ENCODE data around the gene TANGO6.

Gene TANGO6

GRCh38 chr16:68889508-68890150 lies 46.3 kb downstream of the TANGO6 start:
- Histone ChIP-seq H3F3A (ENCODE audit: insufficient read depth, low read length) (no peaks in the 10 kb centered on the region), H3K4me1 (ENCODE audit: low read length) (no peaks in the 10 kb centered on the region), H4K20me1 (ENCODE audit: insufficient read depth, low read length) (no peaks in the 10 kb centered on the region), H3K9me2 (replicated peaks; ENCODE audit: insufficient read depth, low read length) (no peaks in the 10 kb centered on the region), H2AFZ (ENCODE audit: low read length) (no peak overlapping the region), H3K4me3 (ENCODE audit: low read length) (no peak overlapping the region), H3K36me3 (replicated peaks; ENCODE audit: insufficient read depth, low read length) (no peaks in the 10 kb centered on the region), H3K4me2 (ENCODE audit: low read depth, low read length) (no peak overlapping the region), H3K9me3 (replicated peaks; ENCODE audit: insufficient read depth, low read length) (no peaks in the 10 kb centered on the region), H3K79me2 (ENCODE audit: low read length) (no peaks in the 10 kb centered on the region), H3K27me3 (replicated peaks; ENCODE audit: insufficient read depth, low read length) (no peaks in the 10 kb centered on the region), H3K9ac (ENCODE audit: low read length) (no peak overlapping the region), H3K27ac (ENCODE audit: low read length) (no peak overlapping the region)
- TF ChIP-seq EZH2 (optimal IDR thresholded peaks at IDR 0.05; ENCODE audit: low read depth, low read length) (no peak), CTCF (IDR thresholded peaks at IDR 0.05; ENCODE audit: low read length) (no peak), EZH2phosphoT487 (IDR thresholded peaks at IDR 0.05; ENCODE audit: low read length) (no peak)
- no peak for DNase-seq

- no peak overlapping the region for H3K27ac ChIP-seq (ENCODE audit: low read length)
- no peak overlapping the region for H2AFZ ChIP-seq (ENCODE audit: low read length)
These were observed 48.9 kb downstream of the TANGO6 start for GRCh38 chr16:68892214-68892613.

DNA sequence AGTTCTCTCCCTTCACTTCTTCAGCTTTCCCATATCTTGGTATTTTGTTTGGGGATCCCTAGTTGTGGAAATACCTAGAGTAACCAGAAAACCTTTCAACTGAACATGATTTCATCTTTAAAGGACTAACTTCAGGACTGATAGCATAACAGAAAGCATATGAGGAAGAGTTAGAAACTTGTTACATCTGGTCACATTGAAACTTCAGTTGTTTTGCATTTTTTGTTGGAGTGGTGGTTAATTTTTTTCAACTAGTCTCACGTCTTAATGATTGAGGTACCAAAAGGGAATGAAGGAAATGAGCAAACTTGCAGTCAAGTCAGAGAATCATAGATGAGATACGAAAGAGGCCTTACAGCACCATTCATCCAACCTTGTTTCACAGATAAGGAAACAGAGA lies 49.6 kb downstream of the TANGO6 start:
- Histone ChIP-seq H3K4me1 (ENCODE audit: low read length) (no peaks in the 10 kb centered on the region), H3K4me2 (ENCODE audit: low read depth, low read length) (no peak overlapping the region), H3K9me3 (replicated peaks; ENCODE audit: insufficient read depth, low read length) (no peaks in the 10 kb centered on the region), H3K9me2 (replicated peaks; ENCODE audit: insufficient read depth, low read length) (no peaks in the 10 kb centered on the region), H4K20me1 (ENCODE audit: insufficient read depth, low read length) (no peaks in the 10 kb centered on the region), H2AFZ (ENCODE audit: low read length) (no peak overlapping the region), H3K27me3 (replicated peaks; ENCODE audit: insufficient read depth, low read length) (no peaks in the 10 kb centered on the region), H3F3A (ENCODE audit: insufficient read depth, low read length) (no peaks in the 10 kb centered on the region), H3K4me3 (ENCODE audit: low read length) (no peak overlapping the region), H3K9ac (ENCODE audit: low read length) (no peak overlapping the region), H3K27ac (ENCODE audit: low read length) (no peak overlapping the region), H3K79me2 (ENCODE audit: low read length) (no peaks in the 10 kb centered on the region), H3K36me3 (replicated peaks; ENCODE audit: insufficient read depth, low read length) (no peaks in the 10 kb centered on the region)
- TF ChIP-seq EZH2 (optimal IDR thresholded peaks at IDR 0.05; ENCODE audit: low read depth, low read length): no peak
- TF ChIP-seq EZH2phosphoT487 (IDR thresholded peaks at IDR 0.05; ENCODE audit: low read length): no peak
- TF ChIP-seq CTCF (IDR thresholded peaks at IDR 0.05; ENCODE audit: low read length): no peak
- DNase-seq: no peak

More at GRCh38 chr16:68892214-68892613, 48.9 kb downstream of the TANGO6 start:
- H3F3A ChIP-seq (ENCODE audit: insufficient read depth, low read length): no peaks in the 10 kb centered on the region
- TF ChIP-seq EZH2 (optimal IDR thresholded peaks at IDR 0.05; ENCODE audit: low read depth, low read length): no peak
- TF ChIP-seq CTCF (IDR thresholded peaks at IDR 0.05; ENCODE audit: low read length): no peak
- no peak for TF ChIP-seq EZH2phosphoT487 (IDR thresholded peaks at IDR 0.05; ENCODE audit: low read length)
- H3K4me2 ChIP-seq (ENCODE audit: low read depth, low read length): no peak overlapping the region
- H3K4me3 ChIP-seq (ENCODE audit: low read length): no peak overlapping the region
- no peaks in the 10 kb centered on the region for H4K20me1 ChIP-seq (ENCODE audit: insufficient read depth, low read length)
- H3K9me3 ChIP-seq (replicated peaks; ENCODE audit: insufficient read depth, low read length): no peaks in the 10 kb centered on the region
- no peaks in the 10 kb centered on the region for H3K36me3 ChIP-seq (replicated peaks; ENCODE audit: insufficient read depth, low read length)
- no peaks in the 10 kb centered on the region for H3K9me2 ChIP-seq (replicated peaks; ENCODE audit: insufficient read depth, low read length)
- no peaks in the 10 kb centered on the region for H3K4me1 ChIP-seq (ENCODE audit: low read length)
- no peaks in the 10 kb centered on the region for H3K79me2 ChIP-seq (ENCODE audit: low read length)
- no peak for DNase-seq
- H3K27me3 ChIP-seq (replicated peaks; ENCODE audit: insufficient read depth, low read length): no peaks in the 10 kb centered on the region
- no peak overlapping the region for H3K9ac ChIP-seq (ENCODE audit: low read length)

Measured in MM.1S (cell line).